ENCODE data around the gene GPSM1. TPM values are rescaled to one million over a fixed set of nuclear protein-coding genes. Genes with fewer than 3 reads are reported as not detected.

Gene GPSM1
- total and polyA plus RNA-seq, 7 donors: 0.34 to 2.3 (median 1.3) TPM

DNA sequence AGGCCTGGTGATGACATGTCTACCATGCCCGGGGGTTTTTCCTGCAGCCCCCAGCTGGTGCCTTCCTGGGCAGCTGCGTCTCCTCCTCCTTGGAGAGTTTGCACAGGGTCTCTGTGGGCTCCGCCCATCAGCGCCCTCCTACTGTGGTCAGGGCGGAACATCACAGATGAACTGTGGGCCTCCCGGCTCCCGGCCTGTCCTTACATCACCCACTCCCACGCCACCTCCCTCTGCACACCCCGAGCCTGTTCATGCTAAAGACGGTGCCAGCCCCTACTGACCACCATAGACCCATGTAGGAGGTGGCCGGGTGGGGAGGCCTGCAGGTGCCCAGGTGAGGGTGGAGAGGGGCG, 12.6 kb downstream of the GPSM1 start:
- ATAC-seq: no peak
- 85 to 89% (median 88%) methylated on average over 11 to 12 of the region's 12 CpGs for WGBS, 3 donors
- TF ChIP-seq, protein P1, sequence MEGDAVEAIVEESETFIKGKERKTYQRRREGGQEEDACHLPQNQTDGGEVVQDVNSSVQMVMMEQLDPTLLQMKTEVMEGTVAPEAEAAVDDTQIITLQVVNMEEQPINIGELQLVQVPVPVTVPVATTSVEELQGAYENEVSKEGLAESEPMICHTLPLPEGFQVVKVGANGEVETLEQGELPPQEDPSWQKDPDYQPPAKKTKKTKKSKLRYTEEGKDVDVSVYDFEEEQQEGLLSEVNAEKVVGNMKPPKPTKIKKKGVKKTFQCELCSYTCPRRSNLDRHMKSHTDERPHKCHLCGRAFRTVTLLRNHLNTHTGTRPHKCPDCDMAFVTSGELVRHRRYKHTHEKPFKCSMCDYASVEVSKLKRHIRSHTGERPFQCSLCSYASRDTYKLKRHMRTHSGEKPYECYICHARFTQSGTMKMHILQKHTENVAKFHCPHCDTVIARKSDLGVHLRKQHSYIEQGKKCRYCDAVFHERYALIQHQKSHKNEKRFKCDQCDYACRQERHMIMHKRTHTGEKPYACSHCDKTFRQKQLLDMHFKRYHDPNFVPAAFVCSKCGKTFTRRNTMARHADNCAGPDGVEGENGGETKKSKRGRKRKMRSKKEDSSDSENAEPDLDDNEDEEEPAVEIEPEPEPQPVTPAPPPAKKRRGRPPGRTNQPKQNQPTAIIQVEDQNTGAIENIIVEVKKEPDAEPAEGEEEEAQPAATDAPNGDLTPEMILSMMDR (IDR thresholded peaks at IDR 0.05): no peak
- Histone ChIP-seq H3K9me3 (no peaks in the 10 kb centered on the region), H3K27ac (no peak overlapping the region), H3K36me3 (ENCODE audit: insufficient read depth in 1 of 2, low read depth in 1 of 2) (no peaks in the 10 kb centered on the region), H3K4me1 (no peaks in the 10 kb centered on the region), H3K27me3 (ENCODE audit: insufficient read depth in 3 of 3, low read length in 2 of 3) (peaks cover 0 to 31% (median 8%) of the 10 kb centered on the region in 3 donors), H3K4me3 (no peak overlapping the region)
- intact Hi-C loops (cut with DNase I): loop anchor here in 1 of 2 donors (1.0 to 10.0 kb wide), 2 partner anchors 60 to 295 kb away; partner anchors contain the start of gene SNAPC4
- no peak for DNase-seq

DNA sequence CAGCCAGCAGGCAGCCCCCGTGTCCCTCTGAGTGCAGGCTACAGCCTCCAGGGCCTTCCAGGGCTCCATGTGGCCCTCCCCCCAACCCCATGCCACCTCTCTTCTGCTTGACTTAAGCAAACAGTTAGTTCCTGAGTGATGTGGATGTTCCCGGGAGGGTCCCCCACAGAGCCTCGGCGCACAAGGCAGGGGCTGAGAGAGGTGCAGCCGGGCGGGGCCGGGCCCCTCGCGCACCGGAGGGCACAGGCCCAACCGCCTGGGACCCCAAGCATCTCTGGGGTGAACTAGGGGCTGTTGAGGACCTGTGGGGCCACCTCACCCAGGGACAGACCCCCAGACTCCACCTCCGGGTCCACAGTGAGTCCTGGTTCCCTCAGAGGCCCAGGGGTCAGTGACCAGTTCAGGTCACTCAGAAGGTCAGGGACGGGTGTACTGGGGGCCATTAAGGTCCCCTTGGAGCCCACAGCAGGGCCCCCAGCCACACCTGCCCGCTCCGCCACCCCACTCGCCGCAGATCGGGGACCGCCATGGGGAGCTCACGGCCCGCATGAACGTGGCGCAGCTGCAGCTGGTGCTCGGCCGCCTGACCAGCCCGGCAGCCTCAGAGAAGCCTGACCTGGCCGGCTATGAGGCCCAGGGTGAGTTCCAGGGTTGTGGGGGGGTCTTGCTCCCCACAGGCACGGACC, 13.2 kb downstream of the GPSM1 start:
- 88 to 93% (median 90%) methylated on average over 28 of the region's 28 CpGs for WGBS, 3 donors
- H3K4me1 ChIP-seq: no peaks in the 10 kb centered on the region
- ATAC-seq: no peak
- no peaks in the 10 kb centered on the region for H3K36me3 ChIP-seq (ENCODE audit: insufficient read depth in 1 of 2, low read depth in 1 of 2)
- no peaks in the 10 kb centered on the region for H3K9me3 ChIP-seq
- no peak overlapping the region for H3K27ac ChIP-seq
- peaks cover 0 to 36% (median 8%) of the 10 kb centered on the region in 3 donors for H3K27me3 ChIP-seq (ENCODE audit: insufficient read depth in 3 of 3, low read length in 2 of 3)
- TF ChIP-seq, protein P1 (IDR thresholded peaks at IDR 0.05): no peak
- no peak for DNase-seq
- no peak overlapping the region for H3K4me3 ChIP-seq
- intact Hi-C loops (cut with DNase I): no loop called here

DNA sequence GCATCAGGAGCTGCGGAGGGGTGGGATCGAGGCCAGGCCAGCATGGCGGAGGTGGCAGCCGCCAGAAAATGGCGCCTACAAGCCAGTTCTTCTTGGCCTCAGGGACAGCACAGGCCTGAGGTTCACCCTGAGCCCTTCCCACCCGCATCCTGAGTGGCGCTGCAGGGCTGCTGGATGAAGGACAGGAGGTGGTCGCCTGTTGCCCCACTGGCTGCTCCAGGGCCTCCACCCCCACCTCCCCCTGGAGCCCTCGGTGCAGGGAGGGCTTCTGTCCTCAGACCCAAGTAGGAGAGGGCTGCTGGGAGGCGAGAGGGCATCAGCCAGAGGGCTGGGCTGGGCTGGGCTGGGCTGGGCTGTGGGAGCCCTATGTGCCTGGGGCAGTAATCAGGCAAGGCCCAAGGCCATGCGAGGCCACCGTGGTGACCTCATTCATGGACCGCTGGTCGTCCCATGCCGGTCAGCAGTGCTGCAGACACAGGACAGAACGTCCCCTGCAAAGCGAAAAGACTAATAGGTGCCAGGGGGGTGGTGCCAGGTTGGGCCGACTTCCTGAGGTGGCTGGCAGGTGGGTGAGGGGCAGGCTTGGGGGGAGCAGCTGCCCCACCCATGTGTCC, 13.8 kb downstream of the GPSM1 start:
- 66 to 80% (median 73%) methylated on average over 17 to 18 of the region's 18 CpGs for WGBS, 3 donors
- Histone ChIP-seq H3K4me3 (no peak overlapping the region), H3K27ac (no peak overlapping the region), H3K4me1 (no peaks in the 10 kb centered on the region), H3K36me3 (ENCODE audit: insufficient read depth in 1 of 2, low read depth in 1 of 2) (no peaks in the 10 kb centered on the region), H3K27me3 (ENCODE audit: insufficient read depth in 3 of 3, low read length in 2 of 3) (peaks cover 0 to 43% (median 10%) of the 10 kb centered on the region in 3 donors), H3K9me3 (no peaks in the 10 kb centered on the region)
- ATAC-seq: no peak
- intact Hi-C loops (cut with DNase I): no loop called here
- DNase-seq: no peak
- TF ChIP-seq, protein P1 (IDR thresholded peaks at IDR 0.05): no peak

DNA sequence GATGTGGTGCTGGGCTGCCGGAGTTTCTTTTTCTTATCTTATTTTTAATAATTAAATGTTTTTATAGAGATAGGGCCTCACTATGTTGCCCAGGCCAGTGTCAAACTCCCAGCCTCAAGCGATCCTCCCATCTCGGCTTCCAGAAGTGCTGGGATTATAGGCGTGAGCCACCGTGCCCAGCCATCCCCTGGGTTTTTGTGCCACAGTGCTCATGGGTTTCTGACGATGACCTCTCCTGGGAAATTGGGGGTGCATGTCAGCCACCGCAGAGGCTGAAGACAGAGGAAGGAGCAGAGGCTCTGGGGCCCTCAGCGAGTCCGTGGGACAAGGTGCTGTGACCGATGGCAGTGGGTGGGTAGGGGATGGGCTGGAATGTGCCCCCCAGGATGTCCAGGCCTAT, 14.4 kb downstream of the GPSM1 start:
- Histone ChIP-seq H3K36me3 (ENCODE audit: insufficient read depth in 1 of 2, low read depth in 1 of 2) (no peaks in the 10 kb centered on the region), H3K4me3 (no peak overlapping the region), H3K27me3 (ENCODE audit: insufficient read depth in 3 of 3, low read length in 2 of 3) (peaks cover 0 to 48% (median 10%) of the 10 kb centered on the region in 3 donors), H3K27ac (no peak overlapping the region), H3K4me1 (no peaks in the 10 kb centered on the region), H3K9me3 (no peaks in the 10 kb centered on the region)
- TF ChIP-seq, protein P1 (IDR thresholded peaks at IDR 0.05): no peak
- DNase-seq (no peak), ATAC-seq (no peak)
- 64 to 81% (median 70%) methylated on average over 10 of the region's 10 CpGs for WGBS, 3 donors
- intact Hi-C loops (cut with DNase I): no loop called here
